Measurements from ENCODE around the gene ARHGAP15. TPM values are rescaled to one million over a fixed set of nuclear protein-coding genes. Genes with fewer than 3 reads are reported as not detected.

ARHGAP15 gene
- total and polyA plus RNA-seq, 10 donors: 55.8 to 219 (median 130) TPM

DNA sequence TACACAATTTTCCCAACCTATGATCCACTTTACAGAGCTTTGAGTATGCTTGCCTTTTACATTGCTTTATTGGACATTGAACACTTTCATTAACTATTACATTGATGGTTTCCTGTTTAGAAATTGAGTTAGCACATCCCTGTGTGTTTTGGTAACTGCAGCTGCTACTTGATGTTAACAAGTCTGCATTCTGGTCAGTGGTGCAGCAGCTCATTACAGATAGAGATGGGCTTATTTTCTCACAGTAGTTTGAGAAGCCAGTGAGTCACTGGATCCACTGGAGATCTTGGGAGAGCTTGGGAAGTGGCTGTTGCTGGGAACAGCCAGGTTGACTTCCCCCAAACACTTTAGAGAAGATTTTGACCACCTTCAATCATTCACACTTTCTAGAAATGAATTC lies 150.5 kb downstream of the ARHGAP15 start:
- DNase-seq: no peak
- Histone ChIP-seq H3K9me3 (no peaks in the 10 kb centered on the region), H3K27ac (no peak overlapping the region), H3K4me1 (peaks cover 0 to 46% (median 4%) of the 10 kb centered on the region in 6 donors), H3K36me3 (peaks cover 0 to 2% (median 0%) of the 10 kb centered on the region in 6 donors), H3K4me3 (no peak overlapping the region), H3K27me3 (replicated peaks in 1 of 7) (no peaks in the 10 kb centered on the region)
- intact Hi-C loops (cut with DNase I; ENCODE audit: low total_unique reads): no loop called here
- TF ChIP-seq POLR2A (IDR thresholded peaks at IDR 0.05) (no peak), POLR2AphosphoS5 (IDR thresholded peaks at IDR 0.05) (no peak)
- TF ChIP-seq, protein P1, sequence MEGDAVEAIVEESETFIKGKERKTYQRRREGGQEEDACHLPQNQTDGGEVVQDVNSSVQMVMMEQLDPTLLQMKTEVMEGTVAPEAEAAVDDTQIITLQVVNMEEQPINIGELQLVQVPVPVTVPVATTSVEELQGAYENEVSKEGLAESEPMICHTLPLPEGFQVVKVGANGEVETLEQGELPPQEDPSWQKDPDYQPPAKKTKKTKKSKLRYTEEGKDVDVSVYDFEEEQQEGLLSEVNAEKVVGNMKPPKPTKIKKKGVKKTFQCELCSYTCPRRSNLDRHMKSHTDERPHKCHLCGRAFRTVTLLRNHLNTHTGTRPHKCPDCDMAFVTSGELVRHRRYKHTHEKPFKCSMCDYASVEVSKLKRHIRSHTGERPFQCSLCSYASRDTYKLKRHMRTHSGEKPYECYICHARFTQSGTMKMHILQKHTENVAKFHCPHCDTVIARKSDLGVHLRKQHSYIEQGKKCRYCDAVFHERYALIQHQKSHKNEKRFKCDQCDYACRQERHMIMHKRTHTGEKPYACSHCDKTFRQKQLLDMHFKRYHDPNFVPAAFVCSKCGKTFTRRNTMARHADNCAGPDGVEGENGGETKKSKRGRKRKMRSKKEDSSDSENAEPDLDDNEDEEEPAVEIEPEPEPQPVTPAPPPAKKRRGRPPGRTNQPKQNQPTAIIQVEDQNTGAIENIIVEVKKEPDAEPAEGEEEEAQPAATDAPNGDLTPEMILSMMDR (IDR thresholded peaks at IDR 0.05 in 8 of 11, conservative IDR thresholded peaks at IDR 0.05 in 3 of 11): no peak

DNA sequence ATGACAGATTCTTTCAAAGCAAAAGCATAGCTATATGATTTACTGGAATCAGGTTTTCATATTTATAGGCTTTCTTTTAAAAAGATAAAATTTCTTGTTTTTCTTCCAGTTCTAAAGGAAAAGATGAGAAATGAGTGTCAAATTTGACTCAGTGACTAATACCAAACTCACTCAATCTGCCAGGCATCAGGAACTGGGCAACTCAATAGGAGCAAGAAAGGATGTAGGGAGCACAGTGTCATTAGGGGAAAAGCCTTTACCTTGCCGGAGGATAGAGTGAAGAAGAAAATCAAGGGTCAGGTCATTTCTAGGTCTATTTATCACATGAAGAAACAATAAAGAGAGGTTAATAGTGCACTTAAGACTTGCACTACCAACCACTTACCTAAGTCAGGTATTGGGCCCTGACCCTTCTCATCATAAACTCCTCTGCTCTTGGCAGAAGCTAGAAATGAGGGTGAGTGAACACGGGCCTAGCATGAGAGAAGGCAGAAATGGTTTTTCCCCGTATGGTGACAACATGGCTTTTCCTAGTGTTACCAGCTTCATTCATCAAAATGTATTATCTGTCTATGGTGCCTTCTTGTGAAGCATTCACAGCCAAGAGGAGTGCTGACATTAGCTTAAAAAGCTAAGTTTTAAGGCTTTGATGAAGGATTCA lies 151.0 kb downstream of the ARHGAP15 start:
- Histone ChIP-seq H3K27ac (no peak overlapping the region), H3K36me3 (no peaks in the 10 kb centered on the region), H3K4me1 (peaks cover 0 to 46% (median 4%) of the 10 kb centered on the region in 6 donors), H3K27me3 (replicated peaks in 1 of 7) (no peaks in the 10 kb centered on the region), H3K4me3 (no peak overlapping the region), H3K9me3 (no peaks in the 10 kb centered on the region)
- WGBS, 5 donors: 88 to 91% (median 89%) methylated on average over 3 of the region's 3 CpGs
- DNase-seq: no peak
- TF ChIP-seq POLR2A (IDR thresholded peaks at IDR 0.05) (no peak), POLR2AphosphoS5 (IDR thresholded peaks at IDR 0.05) (no peak)
- TF ChIP-seq, protein P1 (IDR thresholded peaks at IDR 0.05 in 8 of 11, conservative IDR thresholded peaks at IDR 0.05 in 3 of 11): no peak
- intact Hi-C loops (cut with DNase I; ENCODE audit: low total_unique reads): no loop called here

DNA sequence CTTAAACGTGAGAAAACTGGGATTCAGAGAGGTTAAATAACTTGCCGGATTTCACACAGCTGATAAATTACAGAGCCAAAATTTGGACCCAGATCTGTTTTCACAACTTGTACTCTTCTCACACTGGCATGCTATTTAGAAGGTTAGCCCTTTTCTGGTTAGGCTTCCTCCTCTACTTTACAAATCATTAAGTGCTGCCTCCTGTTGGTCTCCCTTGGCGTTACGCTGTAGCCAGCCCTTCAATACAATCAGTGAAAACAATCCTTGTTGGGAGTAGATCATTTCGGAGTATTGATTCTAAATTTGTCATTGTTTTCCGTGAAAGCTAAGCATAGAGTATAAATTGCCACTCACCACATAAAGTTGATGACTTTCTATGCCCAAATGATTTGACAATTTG lies 153.5 kb downstream of the ARHGAP15 start:
- H3K4me3 ChIP-seq: no peak overlapping the region
- peaks cover 0 to 15% (median 0%) of the 10 kb centered on the region in 6 donors for H3K36me3 ChIP-seq
- 92 to 96% (median 95%) methylated on average over 6 of the region's 6 CpGs for WGBS, 5 donors
- TF ChIP-seq POLR2AphosphoS5 (IDR thresholded peaks at IDR 0.05): no peak
- TF ChIP-seq, protein P1 (IDR thresholded peaks at IDR 0.05 in 8 of 11, conservative IDR thresholded peaks at IDR 0.05 in 3 of 11): peak in 6 of 11 experiments; percentile 7 to 49 (median 30)
- no peaks in the 10 kb centered on the region for H3K9me3 ChIP-seq
- no peaks in the 10 kb centered on the region for H3K27me3 ChIP-seq (replicated peaks in 1 of 7)
- H3K4me1 ChIP-seq: peaks cover 0 to 31% (median 4%) of the 10 kb centered on the region in 6 donors
- no peak for DNase-seq
- H3K27ac ChIP-seq: no peak overlapping the region
- intact Hi-C loops (cut with DNase I; ENCODE audit: low total_unique reads): no loop called here

DNA sequence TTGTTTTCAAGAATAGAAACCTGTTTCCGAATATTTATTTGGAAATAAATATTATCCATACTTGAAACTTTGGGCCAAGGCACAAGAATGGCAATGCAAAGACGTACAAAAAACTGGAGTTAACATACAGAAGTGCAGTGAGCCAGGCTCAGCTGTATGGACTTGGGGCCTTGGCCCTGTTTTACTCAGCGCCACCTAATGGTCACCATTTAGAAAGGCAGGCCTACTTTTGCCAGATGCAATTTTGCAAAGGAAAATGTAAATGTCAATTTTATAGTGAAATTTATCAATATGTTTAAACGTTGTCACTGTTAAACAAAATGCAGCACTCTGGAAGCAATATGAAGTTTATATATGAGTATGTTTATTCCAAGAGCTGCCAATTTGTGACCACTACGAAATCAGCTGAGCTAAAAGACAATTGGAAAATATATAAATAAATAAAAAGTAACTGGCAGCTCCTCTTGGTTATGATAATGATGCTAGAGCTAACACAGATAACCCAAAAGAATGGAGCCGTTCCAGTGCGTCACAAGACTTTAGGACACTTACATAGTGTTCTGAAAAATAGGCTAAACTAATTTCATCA lies 155.0 kb downstream of the ARHGAP15 start:
- intact Hi-C loops (cut with DNase I; ENCODE audit: low total_unique reads): no loop called here
- Histone ChIP-seq H3K36me3 (peaks cover 0 to 16% (median 0%) of the 10 kb centered on the region in 6 donors), H3K27ac (no peak overlapping the region), H3K9me3 (no peaks in the 10 kb centered on the region), H3K4me3 (no peak overlapping the region), H3K4me1 (peaks cover 0 to 23% (median 4%) of the 10 kb centered on the region in 6 donors), H3K27me3 (replicated peaks in 1 of 7) (no peaks in the 10 kb centered on the region)
- no peak for DNase-seq
- no peak for TF ChIP-seq POLR2A (IDR thresholded peaks at IDR 0.05)
- TF ChIP-seq, protein P1 (IDR thresholded peaks at IDR 0.05 in 8 of 11, conservative IDR thresholded peaks at IDR 0.05 in 3 of 11): peak in 9 of 11 experiments; percentile 30 to 76 (median 63)
- 61 to 66% (median 63%) methylated on average over 7 of the region's 7 CpGs for WGBS, 5 donors

Measured in spleen (tissue), 11 donors.